Fibroblast of lung (primary cell): Measurements from ENCODE around the gene SENP3.

Source experiments
- CTCF ChIP-seq, 2 donors: IDR thresholded peaks in 1 of 2; conservative IDR thresholded peaks in 1 of 2; 1 replicate in 1 of 2; 2 replicates in 1 of 2; pipeline ENCODE4 v1.5.1; 2011 to 2012; ENCODE audit warnings: low read length in 2 of 2, control low read depth in 1 of 2, inconsistent platforms in 1 of 2, low read depth in 1 of 2, mild to moderate bottlenecking in 1 of 2
- EZH2 ChIP-seq: IDR thresholded peaks from 2 replicates; pipeline ENCODE4 v1.5.1; 2012; ENCODE audit warnings: low read length, control low read depth, mild to moderate bottlenecking; ENCODE audit errors: missing control alignments

- no peak for TF ChIP-seq CTCF (conservative IDR thresholded peaks at IDR 0.05 in 1 of 2, IDR thresholded peaks at IDR 0.05 in 1 of 2; ENCODE audit: low read depth in 1 of 2, low read length in 2 of 2)
- TF ChIP-seq EZH2 = no peak
Observed at GRCh38 chr17:7538891-7539545, 22.7 kb upstream of the SENP3 start.
